Activated T-helper 1 cell treated with anti-CD3 and anti-CD28 coated beads, Interleukin-12 subunit alpha, Interleukin-12 subunit beta, Interleukin-2, Interleukin-4 antibody, amounts not matched to agents 30 ng/mL and 10 ng/mL and 1 ng/mL, durations not matched to agents 14 hours and 24 hours and 36 hours (primary cell): ENCODE data around the gene TSPAN5. TPM values are rescaled to one million over a fixed set of nuclear protein-coding genes. Genes with fewer than 3 reads are reported as not detected.

Source experiments
- DNase-seq: peaks from one replicate; pipeline ENCODE4 v3.0.0; 2021; ENCODE audit warnings: low spot score
- H3K27ac Mint-ChIP-seq: one replicate; pipeline ENCODE4 v1.8.0; 2021; ENCODE audit warnings: mild to moderate bottlenecking, mixed read lengths
- H3K27me3 Mint-ChIP-seq: one replicate; pipeline ENCODE4 v1.8.0; 2022; ENCODE audit warnings: mild to moderate bottlenecking, moderate library complexity, mixed read lengths; ENCODE audit not compliant: insufficient read depth
- H3K36me3 Mint-ChIP-seq: one replicate; pipeline ENCODE4 v1.8.0; 2021; ENCODE audit warnings: low read depth, mixed read lengths
- H3K4me1 Mint-ChIP-seq: one replicate; pipeline ENCODE4 v1.8.0; 2021; ENCODE audit warnings: low read depth, mixed read lengths
- H3K4me3 Mint-ChIP-seq: one replicate; pipeline ENCODE4 v1.8.0; 2021; ENCODE audit warnings: mild to moderate bottlenecking, moderate library complexity, mixed read lengths
- H3K9me3 Mint-ChIP-seq: one replicate; pipeline ENCODE4 v1.8.0; 2021; ENCODE audit warnings: mixed read lengths
- intact Hi-C: fragments of 100-400 bp; cut with micrococcal nuclease; formaldehyde crosslinking; loops from one replicate; pipeline ENCODE4 v1.15.1; 2024
- total RNA-seq: library from RNA; stranded (reverse); gene quantifications from 2 replicates; pipeline ENCODE4 v1.2.3, GENCODE V29; 2022

Gene TSPAN5
- total RNA-seq, 1 donor from 2014 or later, result 34.1 TPM

GRCh38 chr4:98508829-98509598, 149.4 kb downstream of the TSPAN5 start:
- DNase-seq, result no peak

GRCh38 chr4:98508248-98508647, 150.2 kb downstream of the TSPAN5 start:
- intact Hi-C loops, result no loop called here
- Mint-ChIP-seq H3K36me3 (peaks cover 29% of the 10 kb centered on the region), H3K27ac (peak overlapping the region; percentile 16)

More at GRCh38 chr4:98508829-98509598, 149.4 kb downstream of the TSPAN5 start:
- Mint-ChIP-seq H3K4me1 (peaks cover 84% of the 10 kb centered on the region), H3K36me3 (peaks cover 28% of the 10 kb centered on the region), H3K9me3 (no peaks in the 10 kb centered on the region), H3K27ac (peak overlapping the region; percentile 35), H3K4me3 (no peak overlapping the region), H3K27me3 (no peaks in the 10 kb centered on the region)
- intact Hi-C loops, result loop anchor here (1.0 kb wide), 1 partner anchor 8 kb away; no protein-coding TSS in a partner anchor

DNA sequence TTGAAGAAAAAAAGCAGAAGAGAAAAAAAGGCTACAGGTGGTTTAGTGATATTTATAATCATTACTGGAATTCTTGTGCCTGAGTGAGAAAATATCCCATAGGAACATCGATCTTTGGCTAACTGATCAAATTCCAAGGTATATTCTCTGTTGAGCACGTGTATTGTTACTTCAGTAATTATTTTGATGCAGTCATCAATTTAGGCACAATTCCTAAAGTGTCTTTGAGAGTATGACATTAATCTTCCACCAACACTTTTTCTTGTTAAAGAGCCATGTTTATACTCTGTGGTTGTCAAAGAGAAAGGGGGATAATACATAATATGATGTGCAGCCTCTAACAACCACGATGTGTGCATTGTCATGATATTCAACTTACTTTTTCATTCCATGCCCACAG, 151.1 kb downstream of the TSPAN5 start:
- H3K27ac Mint-ChIP-seq, result peak overlapping the region; percentile 53
- H3K9me3 Mint-ChIP-seq, result no peaks in the 10 kb centered on the region
- peaks cover 31% of the 10 kb centered on the region for H3K36me3 Mint-ChIP-seq
- no peak overlapping the region for H3K4me3 Mint-ChIP-seq
- intact Hi-C loops, result no loop called here
- peaks cover 73% of the 10 kb centered on the region for H3K4me1 Mint-ChIP-seq
- H3K27me3 Mint-ChIP-seq, result no peaks in the 10 kb centered on the region
- no peak for DNase-seq

More at GRCh38 chr4:98508248-98508647, 150.2 kb downstream of the TSPAN5 start:
- no peaks in the 10 kb centered on the region for H3K9me3 Mint-ChIP-seq
- H3K27me3 Mint-ChIP-seq, result no peaks in the 10 kb centered on the region
- H3K4me1 Mint-ChIP-seq, result peaks cover 82% of the 10 kb centered on the region
- no peak for DNase-seq
- no peak overlapping the region for H3K4me3 Mint-ChIP-seq

GRCh38 chr4:98506462-98507132, 151.8 kb downstream of the TSPAN5 start:
- intact Hi-C loops, result no loop called here
- H3K4me3 Mint-ChIP-seq, result no peak overlapping the region

GRCh38 chr4:98505992-98506391, 152.4 kb downstream of the TSPAN5 start:
- Mint-ChIP-seq H3K4me1 (peaks cover 78% of the 10 kb centered on the region), H3K36me3 (peaks cover 44% of the 10 kb centered on the region), H3K27me3 (no peaks in the 10 kb centered on the region), H3K4me3 (no peak overlapping the region), H3K9me3 (peaks cover 10% of the 10 kb centered on the region), H3K27ac (no peak overlapping the region)
- DNase-seq, result no peak
- intact Hi-C loops, result no loop called here

More at GRCh38 chr4:98506462-98507132, 151.8 kb downstream of the TSPAN5 start:
- H3K4me1 Mint-ChIP-seq, result peaks cover 77% of the 10 kb centered on the region
- H3K9me3 Mint-ChIP-seq, result peaks cover 5% of the 10 kb centered on the region
- H3K36me3 Mint-ChIP-seq, result peaks cover 38% of the 10 kb centered on the region
- no peak for DNase-seq
- H3K27me3 Mint-ChIP-seq, result no peaks in the 10 kb centered on the region
- H3K27ac Mint-ChIP-seq, result no peak overlapping the region

GRCh38 chr4:98504091-98504490, 154.3 kb downstream of the TSPAN5 start:
- H3K27me3 Mint-ChIP-seq, result no peaks in the 10 kb centered on the region
- intact Hi-C loops, result no loop called here
- peaks cover 10% of the 10 kb centered on the region for H3K9me3 Mint-ChIP-seq
- H3K4me1 Mint-ChIP-seq, result peaks cover 72% of the 10 kb centered on the region
- H3K27ac Mint-ChIP-seq, result no peak overlapping the region
- no peak for DNase-seq
- no peak overlapping the region for H3K4me3 Mint-ChIP-seq
- peaks cover 47% of the 10 kb centered on the region for H3K36me3 Mint-ChIP-seq

DNA sequence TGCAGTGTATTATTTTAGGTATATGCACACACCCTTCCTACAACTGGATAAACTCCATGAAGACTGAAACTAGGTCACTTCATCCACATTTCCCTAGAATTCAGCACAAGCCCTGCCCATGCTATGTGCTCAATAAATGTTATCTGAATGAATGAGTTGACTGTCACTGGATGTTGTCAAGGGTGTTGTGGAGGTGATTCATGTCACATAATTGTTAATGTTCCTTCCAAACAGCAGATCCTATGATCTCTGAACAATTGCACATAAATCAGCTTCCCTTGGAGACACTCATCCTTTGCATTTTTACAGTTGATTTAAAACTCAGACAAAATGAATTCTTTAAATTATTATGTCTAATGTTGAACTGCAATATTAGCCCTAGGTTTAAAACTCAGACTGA, 154.7 kb downstream of the TSPAN5 start:
- Mint-ChIP-seq H3K36me3 (peaks cover 45% of the 10 kb centered on the region), H3K27me3 (no peaks in the 10 kb centered on the region), H3K9me3 (peaks cover 10% of the 10 kb centered on the region), H3K4me3 (no peak overlapping the region), H3K27ac (no peak overlapping the region), H3K4me1 (peaks cover 67% of the 10 kb centered on the region)
- intact Hi-C loops, result no loop called here
- DNase-seq, result no peak

DNA sequence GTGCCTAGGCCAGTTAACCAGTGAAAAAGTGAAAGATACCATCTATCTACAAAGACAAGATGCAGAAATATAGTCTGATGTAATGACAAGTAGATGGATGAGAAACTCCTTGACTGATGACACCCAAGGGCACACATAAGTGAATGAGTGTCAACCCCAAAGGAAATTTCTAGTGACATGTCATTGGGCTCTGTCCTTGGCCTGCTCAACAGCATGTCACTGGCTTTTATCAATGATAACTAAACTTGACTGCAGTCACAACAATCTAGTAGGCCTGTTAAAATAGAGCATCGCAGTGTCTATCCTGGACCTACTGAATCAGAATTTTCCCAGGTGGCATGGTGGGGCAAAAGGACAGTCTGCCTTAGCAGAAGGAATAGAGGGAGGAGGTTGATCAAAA, 155.8 kb downstream of the TSPAN5 start:
- Mint-ChIP-seq H3K4me3 (no peak overlapping the region), H3K27ac (no peak overlapping the region), H3K36me3 (peaks cover 47% of the 10 kb centered on the region), H3K9me3 (peaks cover 10% of the 10 kb centered on the region), H3K4me1 (peaks cover 62% of the 10 kb centered on the region), H3K27me3 (no peaks in the 10 kb centered on the region)
- intact Hi-C loops, result no loop called here
- DNase-seq, result no peak

- no peak for DNase-seq
- Mint-ChIP-seq H3K4me1 (peaks cover 59% of the 10 kb centered on the region), H3K27me3 (no peaks in the 10 kb centered on the region), H3K9me3 (peaks cover 10% of the 10 kb centered on the region), H3K36me3 (peaks cover 47% of the 10 kb centered on the region), H3K4me3 (no peak overlapping the region), H3K27ac (peak overlapping the region; percentile 11)
- intact Hi-C loops, result no loop called here
Observed at GRCh38 chr4:98502031-98502430, 156.4 kb downstream of the TSPAN5 start.

DNA sequence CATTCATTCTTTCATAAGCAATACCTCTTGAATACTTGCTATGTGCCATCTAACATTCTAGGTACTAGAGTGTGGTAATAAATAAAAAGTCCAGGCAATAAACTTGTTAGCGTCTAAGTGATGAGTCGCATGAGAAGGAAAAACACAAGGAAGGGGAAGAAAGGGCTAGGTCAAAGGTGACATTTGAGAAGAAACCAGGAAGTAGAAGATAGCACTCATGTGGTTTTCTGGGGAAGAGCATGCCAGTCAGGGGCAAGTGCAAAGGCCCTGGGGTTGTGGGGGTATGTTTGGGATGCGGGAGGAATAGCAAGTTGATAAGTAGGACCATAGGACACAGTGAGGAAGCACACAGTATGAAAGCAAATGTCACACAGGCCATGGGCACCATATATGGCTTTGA, 157.0 kb downstream of the TSPAN5 start:
- Mint-ChIP-seq H3K27me3 (no peaks in the 10 kb centered on the region), H3K36me3 (peaks cover 45% of the 10 kb centered on the region), H3K4me1 (peaks cover 53% of the 10 kb centered on the region), H3K9me3 (peaks cover 10% of the 10 kb centered on the region), H3K4me3 (no peak overlapping the region), H3K27ac (peak overlapping the region; percentile 11)
- intact Hi-C loops, result loop anchor here (1.0 kb wide), 1 partner anchor 8 kb away; no protein-coding TSS in a partner anchor
- no peak for DNase-seq

DNA sequence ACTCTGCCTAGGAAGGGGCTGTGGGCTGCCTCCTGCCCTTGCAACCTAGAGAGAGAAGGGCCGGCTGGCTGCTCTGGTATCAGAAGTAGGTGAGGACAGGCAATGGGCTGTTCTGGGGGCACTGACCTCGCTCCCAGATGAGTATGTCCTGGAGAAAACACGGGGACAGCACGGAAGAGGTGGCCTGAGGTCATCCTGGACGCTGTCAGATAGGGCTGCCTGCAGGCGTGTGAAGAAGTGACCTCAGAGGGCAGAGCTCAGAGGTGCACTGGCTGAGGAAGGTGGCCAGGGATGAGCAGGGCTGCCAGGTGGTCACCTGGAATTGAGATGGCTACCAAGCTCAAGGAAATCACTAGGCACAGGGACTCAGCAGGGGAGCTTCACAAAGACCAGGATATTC, 159.6 kb downstream of the TSPAN5 start:
- Mint-ChIP-seq H3K4me1 (peaks cover 49% of the 10 kb centered on the region), H3K27ac (no peak overlapping the region)
- DNase-seq, result no peak

GRCh38 chr4:98496152-98496845, 162.1 kb downstream of the TSPAN5 start:
- H3K9me3 Mint-ChIP-seq, result peaks cover 3% of the 10 kb centered on the region
- H3K27ac Mint-ChIP-seq, result no peak overlapping the region
- peaks cover 61% of the 10 kb centered on the region for H3K4me1 Mint-ChIP-seq
- H3K4me3 Mint-ChIP-seq, result no peak overlapping the region
- no peaks in the 10 kb centered on the region for H3K27me3 Mint-ChIP-seq
- peaks cover 17% of the 10 kb centered on the region for H3K36me3 Mint-ChIP-seq
- no peak for DNase-seq
- intact Hi-C loops, result no loop called here

More for the DNA sequence above, 159.6 kb downstream of the TSPAN5 start:
- H3K27me3 Mint-ChIP-seq, result no peaks in the 10 kb centered on the region
- H3K9me3 Mint-ChIP-seq, result peaks cover 10% of the 10 kb centered on the region
- no peak overlapping the region for H3K4me3 Mint-ChIP-seq
- intact Hi-C loops, result no loop called here
- H3K36me3 Mint-ChIP-seq, result peaks cover 31% of the 10 kb centered on the region
